Activated T-cell treated with anti-CD3 and anti-CD28 coated beads for 48 hours (primary cell): ENCODE data around the gene IPO5.
"Not testable (repeated sequence)": the region's sequence is repeated elsewhere in the genome, so short reads cannot be mapped to it uniquely, and the experiment has no call there.

Source experiments
- DNase-seq: peaks from one replicate; pipeline ENCODE4 v3.0.0-alpha.2; 2020; ENCODE audit warnings: low read depth

IPO5 gene

DNA sequence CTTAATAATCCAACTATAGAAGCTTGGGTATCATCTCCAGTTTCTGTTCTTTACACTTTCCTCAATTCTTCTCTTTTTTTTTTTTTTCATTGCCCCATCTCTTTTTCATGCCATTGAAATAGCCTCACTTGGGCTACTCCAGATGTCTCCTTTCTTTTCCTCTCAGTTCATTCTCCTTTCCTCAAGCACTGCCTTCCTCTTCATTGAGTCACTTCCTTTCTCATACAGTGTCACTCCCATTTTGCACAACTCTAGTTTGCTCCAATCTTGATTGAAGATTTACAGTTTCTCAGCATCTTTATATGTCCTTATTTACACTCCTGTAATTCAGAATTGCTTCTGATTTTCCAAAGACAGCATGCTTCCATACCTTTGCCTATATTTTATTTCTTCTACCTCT lies 61.3 kb downstream of the IPO5 start:
- DNase-seq = no peak

DNA sequence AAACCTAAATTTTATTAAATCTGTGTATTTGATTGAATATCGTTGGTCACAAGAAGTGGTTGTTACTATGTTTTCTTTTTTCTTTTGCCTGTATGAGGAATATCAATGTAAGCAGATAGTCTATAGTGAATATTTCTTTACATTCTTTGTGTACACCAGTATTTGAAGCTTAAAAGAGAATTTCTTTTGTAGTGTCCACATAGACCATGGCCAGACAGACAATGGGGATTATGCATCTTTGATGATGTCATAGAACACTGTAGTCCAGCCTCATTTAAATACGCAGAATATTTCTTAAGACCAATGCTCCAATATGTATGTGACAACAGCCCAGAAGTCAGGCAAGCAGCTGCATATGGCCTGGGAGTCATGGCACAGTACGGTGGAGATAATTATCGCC lies 64.8 kb downstream of the IPO5 start:
- no peak for DNase-seq

DNA sequence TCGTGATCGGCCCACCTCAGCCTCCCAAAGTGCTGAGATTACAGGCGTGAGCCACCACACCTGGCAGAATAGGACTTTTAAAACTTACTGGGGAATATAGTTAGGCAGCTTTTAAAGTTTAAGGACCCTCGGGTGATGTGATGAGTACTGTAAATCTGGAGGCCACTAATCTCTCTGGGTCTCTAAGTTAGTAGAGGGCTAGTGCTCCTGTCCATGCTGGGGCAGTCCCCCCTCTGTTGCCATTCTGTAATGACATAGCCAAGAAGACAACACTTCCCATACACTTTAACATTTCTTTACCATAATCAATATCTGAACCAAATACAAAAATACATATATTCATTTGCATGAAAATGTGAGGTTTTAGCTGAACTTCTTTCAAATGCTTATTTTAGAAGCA lies 65.7 kb downstream of the IPO5 start:
- no peak for DNase-seq

DNA sequence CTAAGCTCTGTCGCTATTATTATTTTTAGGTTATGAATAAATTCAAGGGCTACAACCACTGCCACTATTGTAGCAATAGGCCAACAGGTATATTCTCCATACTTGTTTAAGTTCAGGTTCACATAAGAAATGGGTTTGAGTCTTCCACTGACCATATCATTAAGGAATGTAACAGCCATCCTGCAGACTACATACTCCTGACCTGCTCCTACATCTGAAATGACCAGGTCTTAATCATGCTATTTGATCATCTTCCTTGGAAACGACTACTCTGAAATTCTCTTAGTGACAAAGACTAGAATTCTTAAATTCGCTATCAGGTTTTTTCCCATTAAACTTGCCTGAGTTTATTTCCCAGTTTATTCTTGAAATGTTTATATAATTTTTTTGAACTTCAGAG lies 66.8 kb downstream of the IPO5 start:
- no peak for DNase-seq

DNA sequence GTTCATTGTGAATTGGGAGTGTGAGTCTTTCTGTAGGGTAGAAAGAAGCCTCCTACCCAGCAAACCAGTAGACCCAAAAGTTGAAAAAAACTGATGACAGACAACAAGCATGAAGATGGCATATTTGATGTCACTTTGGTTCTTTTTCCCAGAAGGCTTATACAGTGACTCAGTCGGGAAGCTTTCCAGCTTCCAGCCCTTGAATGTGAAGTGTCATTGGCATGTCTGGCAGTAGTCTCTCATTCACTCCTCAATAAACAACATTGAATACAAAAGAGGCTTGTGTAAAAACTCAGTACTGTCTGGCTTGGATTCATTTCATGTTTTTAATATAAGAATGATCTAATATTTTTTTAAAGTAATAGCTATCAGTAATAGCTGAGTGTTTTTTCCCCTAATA lies 68.7 kb downstream of the IPO5 start:
- DNase-seq = no peak

DNA sequence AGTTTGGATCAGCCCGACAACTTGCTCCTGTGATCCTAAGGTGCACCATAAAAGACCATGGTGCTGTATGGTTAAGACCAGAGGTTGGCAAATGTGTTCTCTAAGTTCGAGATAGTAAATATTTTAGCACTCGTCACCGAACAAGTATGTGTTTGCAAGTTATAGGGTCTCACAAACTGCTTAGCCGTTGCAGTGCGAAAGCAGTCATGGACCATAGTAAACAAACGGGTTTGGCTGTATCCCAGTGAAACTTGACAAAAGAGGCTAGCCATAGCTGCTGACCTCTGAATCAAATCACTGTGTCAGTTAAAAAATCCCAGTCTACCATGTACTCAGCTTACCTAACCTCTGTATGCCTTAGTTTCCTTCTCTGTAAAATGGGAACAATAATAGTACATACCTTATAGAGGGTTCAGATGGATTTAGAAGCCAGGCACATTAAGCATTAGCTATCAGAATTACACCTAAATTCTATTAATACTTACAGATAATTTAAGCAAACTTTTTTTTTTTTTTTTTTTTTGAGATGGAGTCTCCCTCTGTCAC lies 72.1 kb downstream of the IPO5 start:
- no peak for DNase-seq

DNA sequence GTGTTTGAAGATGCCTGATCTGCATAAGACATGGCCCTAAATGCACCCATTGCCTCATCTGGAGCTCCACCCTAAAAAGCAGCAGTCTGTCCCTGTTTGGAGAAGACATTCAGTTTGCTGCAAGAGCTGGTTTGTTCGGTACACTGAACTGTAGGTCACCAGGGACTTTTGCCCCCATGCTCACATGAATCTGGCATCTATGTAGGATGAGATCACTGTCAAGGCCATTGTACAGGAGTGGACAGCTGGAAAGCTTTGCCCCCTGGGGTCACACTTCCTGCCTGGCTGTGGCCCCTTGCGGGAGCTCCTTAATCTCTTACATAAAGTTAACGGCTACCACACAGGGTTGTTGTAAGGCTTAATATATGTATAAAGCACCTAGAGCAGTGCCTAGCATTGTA lies 73.0 kb downstream of the IPO5 start:
- no peak for DNase-seq

DNA sequence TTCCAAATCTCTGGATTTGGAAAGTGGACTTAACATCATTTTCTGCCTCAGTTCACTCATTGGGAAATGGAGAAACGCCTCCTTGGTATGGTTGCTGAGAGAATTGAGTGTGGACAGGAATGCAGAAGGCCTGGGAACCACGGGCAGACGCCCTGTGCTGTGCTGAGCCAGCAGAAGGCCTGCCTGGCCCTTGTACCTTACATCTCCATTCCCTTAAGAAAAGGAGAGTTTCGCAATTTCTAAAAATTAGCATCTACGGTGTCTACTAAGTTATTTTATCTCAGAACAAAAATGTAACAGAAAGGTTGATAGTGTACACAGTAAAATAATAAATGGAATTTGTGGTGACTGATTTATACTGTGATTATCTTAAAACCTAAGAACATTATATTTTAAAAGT lies 78.7 kb downstream of the IPO5 start:
- DNase-seq = no peak

DNA sequence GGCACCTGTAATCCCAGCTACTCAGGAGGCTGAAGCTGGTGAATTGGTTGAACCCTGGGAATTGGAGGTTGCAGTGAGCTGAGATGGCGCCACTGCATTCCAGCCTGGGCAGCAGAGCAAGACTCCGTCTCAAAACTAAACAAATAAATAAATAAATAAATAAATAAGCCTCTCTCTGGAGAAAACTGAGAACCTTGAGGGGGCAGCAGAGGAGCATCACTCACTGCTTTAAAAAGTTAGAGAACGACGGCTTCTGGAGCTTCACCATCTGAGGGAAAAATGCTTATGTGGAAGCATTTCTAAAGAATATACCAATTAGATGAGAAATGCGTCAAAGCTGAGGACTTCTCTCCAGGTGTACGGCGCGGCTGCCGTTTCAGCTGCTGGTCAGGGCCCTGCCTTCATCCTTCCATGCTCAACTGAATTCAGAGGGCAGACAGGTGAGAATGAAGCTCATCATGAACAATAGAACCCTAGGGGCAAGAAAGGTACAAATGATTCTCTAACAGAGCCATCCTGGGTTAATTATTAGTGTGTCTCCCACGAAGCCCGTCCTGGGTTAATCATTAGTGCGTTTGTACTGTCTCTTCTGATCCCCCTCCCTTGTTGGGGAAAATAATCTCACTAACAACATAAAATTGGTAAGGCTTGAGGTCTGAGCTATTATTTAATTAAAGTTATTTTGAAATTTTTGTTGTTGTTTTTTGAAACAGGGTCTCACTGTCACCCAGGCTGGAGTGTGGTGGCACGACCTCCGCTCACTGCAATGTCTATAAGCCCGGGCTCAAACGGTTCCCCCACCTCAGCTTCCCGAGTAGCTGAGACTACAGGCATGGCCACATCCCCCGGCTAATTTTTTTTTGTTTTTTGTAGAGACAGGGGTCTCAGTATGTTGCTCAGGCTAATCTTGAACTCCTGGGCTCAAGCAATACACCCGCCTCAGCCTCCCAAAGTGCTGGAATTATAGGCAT lies 80.1 kb downstream of the IPO5 start:
- no peak for DNase-seq

DNA sequence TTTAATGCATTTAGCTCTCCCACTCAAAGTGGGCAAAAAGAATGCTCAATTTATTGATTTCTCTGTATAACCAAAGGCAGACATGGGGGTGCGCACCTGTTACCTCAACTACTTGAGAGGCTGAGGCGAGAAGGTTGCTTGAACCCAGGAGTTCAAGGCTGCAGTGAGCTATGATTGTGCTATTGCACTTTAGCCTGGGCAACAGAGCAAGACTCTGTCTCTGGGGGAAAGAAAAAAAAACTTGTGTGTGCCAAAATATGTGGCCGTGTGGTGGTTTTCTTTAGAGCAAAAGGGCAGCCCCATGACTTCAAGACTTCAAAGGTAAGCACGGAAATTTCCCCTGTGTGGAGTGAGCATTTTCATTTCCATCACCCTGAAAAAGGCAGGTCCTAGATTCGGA lies 81.9 kb downstream of the IPO5 start:
- DNase-seq = no peak

DNA sequence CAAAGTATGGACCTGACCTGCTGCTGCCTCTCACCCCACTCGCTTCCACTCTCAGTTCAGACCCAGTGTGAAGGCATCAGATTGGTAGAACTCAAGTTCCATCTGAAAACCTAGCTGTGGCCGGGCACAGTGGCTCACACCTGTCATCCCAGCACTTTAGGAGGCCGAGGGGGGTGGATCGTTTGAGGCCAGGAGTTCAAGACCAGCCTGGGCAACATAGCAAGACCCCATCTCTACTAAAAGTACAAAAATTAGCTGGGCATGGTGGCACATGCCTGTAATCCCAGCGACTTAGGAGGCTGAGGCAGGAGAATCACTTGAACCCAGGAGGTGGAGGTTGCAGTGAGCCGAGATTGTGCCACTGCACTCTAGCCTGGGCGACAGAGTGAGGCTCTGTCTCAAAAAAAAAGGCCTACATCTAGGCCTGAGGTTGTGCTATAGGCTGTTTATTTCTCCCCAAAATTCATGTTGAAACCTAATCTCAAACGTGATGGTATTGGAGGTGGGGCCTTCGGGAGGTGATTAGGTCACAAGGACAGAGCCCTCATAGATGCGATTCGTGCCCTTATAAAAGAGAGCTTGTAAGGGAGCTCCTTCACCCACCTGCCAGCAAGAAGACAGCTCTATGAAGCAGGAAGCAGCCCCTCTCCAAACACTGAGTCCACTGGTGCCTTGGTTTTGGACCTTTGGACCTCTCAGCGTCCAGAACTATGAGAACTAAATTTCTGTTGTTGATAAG lies 83.3 kb downstream of the IPO5 start:
- DNase-seq = not testable (repeated sequence)

DNA sequence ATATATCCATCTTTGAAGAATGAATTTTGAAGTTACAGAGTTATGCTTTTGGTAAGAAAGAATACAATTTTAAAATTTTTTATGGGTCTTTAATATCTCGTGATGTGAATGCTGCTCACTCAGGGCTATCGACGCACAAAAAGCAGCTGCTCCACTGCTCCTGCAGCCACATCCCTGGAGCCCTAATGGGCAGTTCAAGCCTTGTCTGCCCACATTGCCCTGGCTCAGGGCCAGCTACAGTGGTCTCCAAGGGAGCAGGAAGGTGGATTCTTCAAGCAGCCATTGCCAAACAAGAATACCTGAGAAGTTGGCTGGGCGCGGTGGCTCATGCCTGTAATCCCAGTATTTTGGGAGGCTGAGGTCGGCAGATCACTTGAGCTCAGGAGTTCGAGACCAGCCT lies 85.8 kb downstream of the IPO5 start:
- DNase-seq = no peak

DNA sequence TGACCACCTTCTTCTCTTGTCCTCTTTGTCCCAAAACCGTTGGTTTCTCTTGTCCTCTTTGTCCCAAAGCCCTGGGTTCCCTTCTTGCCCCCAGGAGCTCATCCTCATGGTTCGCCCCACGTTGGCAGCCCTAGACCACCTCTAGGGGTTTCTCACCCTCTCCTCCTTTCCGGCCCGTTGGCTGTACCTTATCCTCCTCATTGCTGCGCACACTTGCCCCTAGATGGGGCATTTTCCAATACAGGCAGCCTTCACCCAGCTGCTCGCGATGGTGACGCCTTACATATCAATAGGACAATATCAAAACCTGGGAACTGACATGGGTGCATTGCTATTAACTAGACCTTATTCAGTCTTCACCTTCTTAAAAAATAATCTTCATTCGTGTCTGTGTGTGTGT lies 86.5 kb downstream of the IPO5 start:
- DNase-seq = no peak

DNA sequence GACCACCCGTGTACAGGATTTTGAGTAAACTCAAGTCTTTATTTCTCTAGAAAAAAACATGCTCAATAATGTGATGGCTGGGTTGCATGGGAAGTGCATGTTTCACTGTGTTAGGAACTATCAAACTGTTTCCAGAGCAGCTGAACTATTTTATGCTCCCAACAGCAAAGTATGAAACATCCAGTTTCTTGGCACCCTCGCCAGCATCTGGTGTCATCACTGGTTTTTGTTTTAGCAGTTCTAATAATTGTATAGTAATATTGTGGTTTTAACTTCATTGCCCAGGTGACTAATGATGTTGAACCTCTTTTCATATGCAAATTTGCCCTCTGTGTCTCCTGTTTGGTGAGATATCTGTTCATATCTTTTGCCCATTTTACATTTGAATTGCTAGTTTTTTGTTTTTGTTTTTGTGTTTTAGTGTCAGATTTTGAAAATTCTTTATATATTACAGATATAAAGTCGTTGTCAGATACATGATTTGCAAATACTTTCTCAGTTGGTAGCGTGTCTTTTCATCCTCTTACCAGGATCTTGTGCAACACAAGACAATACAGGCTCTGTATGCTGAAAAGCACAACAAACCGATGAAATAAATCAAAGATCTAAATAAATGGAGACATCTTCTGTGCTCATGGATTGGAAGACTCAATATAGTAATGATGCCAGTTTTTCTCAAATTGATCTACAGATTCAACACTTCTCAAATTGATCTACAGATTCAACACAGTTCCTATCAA lies 87.8 kb downstream of the IPO5 start:
- DNase-seq = no peak

DNA sequence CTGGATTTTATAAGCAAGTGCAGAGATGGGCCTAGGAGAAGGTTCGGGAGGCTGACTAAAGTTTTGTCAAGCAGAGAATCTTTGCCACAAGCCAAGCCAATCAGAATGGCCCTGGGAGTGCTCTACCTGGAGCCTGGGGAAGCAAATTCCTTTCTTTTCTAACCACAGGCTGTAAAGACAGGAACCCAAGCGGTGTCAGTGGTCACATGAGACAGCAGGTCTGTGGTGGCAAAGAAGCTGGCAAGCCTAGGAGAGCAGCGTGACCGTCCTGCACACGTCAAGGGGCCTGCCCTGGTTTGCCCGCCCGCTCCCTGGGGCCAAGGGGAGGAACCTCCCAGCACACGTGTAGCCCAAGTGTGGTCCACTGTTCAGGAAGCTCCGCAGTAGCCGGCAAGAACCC lies 90.8 kb downstream of the IPO5 start:
- no peak for DNase-seq

DNA sequence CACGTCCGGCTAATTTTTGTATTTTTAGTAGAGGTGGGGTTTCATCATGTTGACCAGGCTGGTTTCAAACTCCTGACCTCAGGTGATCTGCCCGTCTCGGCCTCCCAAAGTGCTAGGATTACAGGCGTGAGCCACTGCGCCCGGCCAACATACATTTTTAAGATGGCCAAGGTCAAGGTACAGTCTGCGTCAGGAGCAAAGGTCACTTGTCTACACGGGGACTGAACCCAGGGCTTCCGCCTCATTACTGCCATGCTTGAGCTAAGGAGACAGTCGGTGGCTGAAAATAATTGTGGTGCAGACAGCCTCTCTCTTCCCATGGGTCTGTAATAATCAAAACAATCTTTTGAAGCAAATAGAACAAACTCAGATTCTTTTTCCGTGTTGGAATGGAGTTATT lies 94.3 kb downstream of the IPO5 start:
- DNase-seq = not testable (repeated sequence)

DNA sequence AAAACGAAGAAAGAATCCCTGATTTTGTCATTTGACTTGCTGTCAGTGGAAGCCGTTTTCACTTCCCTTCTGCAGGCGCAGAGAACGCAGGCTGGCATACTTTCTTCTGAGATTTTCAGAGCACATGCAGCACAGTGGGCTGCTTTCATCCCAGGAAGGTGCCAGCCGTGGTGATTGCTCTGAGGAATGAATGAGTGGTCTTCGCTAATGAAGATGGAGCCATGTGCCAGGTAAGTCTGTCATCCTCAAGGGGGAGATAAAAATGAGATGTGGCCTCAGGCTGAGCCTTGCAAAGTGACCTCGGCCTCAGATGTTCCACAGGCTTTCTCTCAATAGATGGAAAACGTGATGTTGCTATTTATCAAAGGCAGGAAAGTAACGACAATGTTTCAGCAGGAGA lies 94.8 kb downstream of the IPO5 start:
- DNase-seq = no peak

DNA sequence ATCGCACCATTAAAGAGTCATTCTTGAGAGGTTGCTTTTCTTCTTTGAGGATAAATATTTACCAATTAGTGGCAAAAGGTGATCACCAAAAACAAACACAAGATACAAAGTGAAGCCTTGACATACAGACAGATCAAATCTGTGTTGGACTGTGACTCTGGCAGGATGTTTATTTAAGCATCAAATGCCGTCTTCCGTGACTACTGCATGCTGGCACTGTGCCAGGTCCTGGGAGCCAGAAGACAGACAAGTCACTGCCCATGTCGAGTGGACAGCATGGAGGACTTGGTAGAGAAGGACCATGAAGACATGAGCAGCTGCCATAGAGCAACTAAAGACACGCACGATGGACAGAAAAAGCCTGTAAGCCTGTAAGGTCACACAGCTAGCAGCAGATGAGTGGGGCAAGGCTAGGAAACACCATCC lies 96.6 kb downstream of the IPO5 start:
- no peak for DNase-seq

DNA sequence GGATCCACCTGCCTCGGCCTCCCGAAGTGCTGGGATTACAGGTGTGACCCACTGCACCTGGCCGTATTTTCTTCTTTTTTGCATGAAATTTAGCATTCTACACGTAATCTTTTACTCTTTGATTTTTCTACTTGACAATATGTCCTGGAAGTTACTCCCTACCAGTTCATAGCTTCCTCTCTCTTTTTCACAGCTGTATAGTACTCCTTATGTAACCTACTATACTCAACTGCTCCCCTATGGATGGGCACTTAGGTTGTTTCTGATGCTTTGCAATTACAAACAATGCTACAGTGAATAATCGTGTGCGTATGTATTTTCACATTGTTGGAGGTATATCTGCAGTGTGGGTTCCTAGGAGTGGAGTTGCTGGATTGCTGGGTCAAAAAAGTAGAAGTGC lies 98.9 kb downstream of the IPO5 start:
- no peak for DNase-seq

DNA sequence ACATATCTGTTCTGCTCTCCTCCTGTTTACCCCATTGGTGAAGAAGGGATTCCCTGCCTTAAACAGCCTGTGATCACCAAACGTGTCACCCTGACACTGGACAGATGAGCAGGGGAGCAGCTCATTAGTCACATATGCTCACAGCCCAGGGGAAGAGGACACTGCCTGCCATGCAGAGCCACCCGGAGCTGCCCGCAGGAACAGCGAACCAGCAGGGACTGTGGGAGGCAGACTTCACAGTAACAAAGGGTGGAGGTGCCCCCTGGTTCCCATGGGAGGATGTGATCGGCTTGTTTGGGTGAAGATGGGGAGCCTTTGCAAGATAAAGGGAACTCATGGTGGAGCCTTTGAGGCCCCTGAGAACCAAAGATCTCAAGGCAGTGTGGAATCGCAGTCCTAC lies 100.8 kb downstream of the IPO5 start:
- DNase-seq = no peak

DNA sequence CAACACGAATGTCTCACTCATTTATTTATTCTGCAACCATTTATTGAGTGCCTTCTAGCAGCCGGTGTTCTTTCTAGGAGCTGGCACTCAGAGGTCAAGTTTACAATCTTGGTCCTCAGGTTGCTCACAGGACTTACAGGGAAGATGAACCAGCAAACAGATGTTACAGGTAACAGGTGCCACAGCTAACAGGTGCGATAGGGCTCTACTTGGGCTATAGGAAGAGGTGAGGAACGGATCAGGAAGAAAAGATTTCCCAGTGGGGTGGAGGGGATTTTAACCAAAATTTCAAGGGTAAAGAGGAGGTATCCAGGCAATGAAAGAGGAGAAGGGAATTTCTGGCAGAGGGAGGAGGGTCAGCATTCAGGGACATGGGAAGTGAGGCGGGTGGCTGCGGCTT lies 102.1 kb downstream of the IPO5 start:
- no peak for DNase-seq

DNA sequence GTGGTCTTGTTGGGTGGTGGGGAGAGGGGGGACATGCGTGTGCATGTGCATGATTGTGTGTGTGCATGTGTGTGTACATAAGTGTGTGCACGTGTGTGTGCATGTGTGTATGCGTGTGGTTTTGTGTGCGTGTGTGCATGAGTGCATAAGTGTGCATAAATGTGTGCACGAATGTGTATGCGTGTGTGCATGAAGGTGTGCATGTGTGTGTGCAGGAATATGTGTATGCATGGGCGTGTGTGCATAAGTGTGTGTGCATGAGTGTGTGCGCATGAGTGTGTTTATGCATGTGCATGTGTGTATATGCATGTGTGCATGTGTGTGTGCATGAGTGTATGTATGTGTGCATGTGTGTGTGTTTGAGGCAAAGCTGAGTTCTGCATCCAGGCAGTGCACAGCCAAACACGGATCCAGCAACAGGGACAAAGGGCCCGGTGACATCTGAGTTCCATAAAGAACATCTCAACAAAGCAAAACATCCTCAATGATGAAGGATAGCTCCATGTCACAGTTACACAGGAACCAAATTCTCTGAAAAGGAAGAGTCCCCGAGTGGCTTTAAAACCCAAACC lies 103.5 kb downstream of the IPO5 start:
- DNase-seq = no peak
